ENCODE measurements around the gene NTM.

DNA sequence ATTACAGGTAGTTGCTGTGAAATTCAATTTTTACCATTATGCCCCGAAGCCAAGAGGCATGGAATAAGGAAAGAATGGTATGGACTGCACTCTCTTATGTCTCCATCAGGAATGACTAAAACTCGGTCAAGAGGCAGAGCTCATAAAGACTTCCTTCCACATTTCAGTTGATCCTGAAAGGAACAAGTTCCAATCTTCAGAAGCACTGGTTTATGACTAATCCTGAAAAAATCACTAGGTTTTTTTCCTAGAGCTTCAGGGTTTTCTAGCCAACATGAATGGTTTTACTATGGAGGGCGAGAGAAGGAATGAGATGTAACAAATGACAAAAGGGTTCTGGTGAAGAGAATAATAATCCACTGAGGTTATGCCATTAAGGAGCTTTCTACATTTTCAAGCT is 832.2 kb downstream of the NTM start:
- TF ChIP-seq, protein P1, sequence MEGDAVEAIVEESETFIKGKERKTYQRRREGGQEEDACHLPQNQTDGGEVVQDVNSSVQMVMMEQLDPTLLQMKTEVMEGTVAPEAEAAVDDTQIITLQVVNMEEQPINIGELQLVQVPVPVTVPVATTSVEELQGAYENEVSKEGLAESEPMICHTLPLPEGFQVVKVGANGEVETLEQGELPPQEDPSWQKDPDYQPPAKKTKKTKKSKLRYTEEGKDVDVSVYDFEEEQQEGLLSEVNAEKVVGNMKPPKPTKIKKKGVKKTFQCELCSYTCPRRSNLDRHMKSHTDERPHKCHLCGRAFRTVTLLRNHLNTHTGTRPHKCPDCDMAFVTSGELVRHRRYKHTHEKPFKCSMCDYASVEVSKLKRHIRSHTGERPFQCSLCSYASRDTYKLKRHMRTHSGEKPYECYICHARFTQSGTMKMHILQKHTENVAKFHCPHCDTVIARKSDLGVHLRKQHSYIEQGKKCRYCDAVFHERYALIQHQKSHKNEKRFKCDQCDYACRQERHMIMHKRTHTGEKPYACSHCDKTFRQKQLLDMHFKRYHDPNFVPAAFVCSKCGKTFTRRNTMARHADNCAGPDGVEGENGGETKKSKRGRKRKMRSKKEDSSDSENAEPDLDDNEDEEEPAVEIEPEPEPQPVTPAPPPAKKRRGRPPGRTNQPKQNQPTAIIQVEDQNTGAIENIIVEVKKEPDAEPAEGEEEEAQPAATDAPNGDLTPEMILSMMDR (IDR thresholded peaks at IDR 0.05): no peak
- TF ChIP-seq POLR2AphosphoS5 (IDR thresholded peaks at IDR 0.05) (no peak), POLR2A (IDR thresholded peaks at IDR 0.05) (no peak)
